Measurements from ENCODE around the gene OR2T12.
"Not testable (repeated sequence)": the region's sequence is repeated elsewhere in the genome, so short reads cannot be mapped to it uniquely, and the experiment has no call there.

OR2T12 gene

GRCh38 chr1:248303324-248303723 is at the start of gene OR2T12:
Gene OR2T12 (minus strand): TSS chr1:248303424. CDS start chr1:248295578, 7,846 bp downstream.
- DNase-seq: no peak

GRCh38 chr1:248348475-248348874 is 45.3 kb upstream of the OR2T12 start, which contains the start of gene OR14C36:
Gene OR14C36 (plus strand): TSS chr1:248348775. CDS start chr1:248348775, 0 bp downstream.
- no peak for DNase-seq

- no peak for DNase-seq
Measured at GRCh38 chr1:248343451-248343850, 40.2 kb upstream of the OR2T12 start.

- no peak for DNase-seq
Measured at GRCh38 chr1:248324468-248324867, 21.2 kb upstream of the OR2T12 start, which contains the start of gene OR2M7. Gene OR2M7 (minus strand): TSS chr1:248324568. CDS start chr1:248324568, 0 bp downstream.

- DNase-seq: no peak
Measured at GRCh38 chr1:248316796-248317195, 13.6 kb upstream of the OR2T12 start.

- not testable (repeated sequence) for DNase-seq
Measured at GRCh38 chr1:248306740-248307139, 3.5 kb upstream of the OR2T12 start.

- no peak for DNase-seq
Measured at GRCh38 chr1:248306103-248306502, 2.9 kb upstream of the OR2T12 start.

- DNase-seq: not testable (repeated sequence)
Measured at GRCh38 chr1:248305672-248306071, 2.4 kb upstream of the OR2T12 start.

GRCh38 chr1:248288391-248288790 is 14.8 kb downstream of the OR2T12 start:
- DNase-seq: no peak

GRCh38 chr1:248277876-248278275 is 25.3 kb downstream of the OR2T12 start, which contains the start of gene OR2T33:
Gene OR2T33 (minus strand): TSS chr1:248277976. CDS start chr1:248273814, 4,162 bp downstream.
- DNase-seq: no peak

- not testable (repeated sequence) for DNase-seq
Measured at GRCh38 chr1:248273225-248273624, 30.0 kb downstream of the OR2T12 start.

GRCh38 chr1:248268178-248268577 is 35.0 kb downstream of the OR2T12 start:
- DNase-seq: no peak

- DNase-seq: not testable (repeated sequence)
Measured at GRCh38 chr1:248259309-248259708, 43.9 kb downstream of the OR2T12 start.

GRCh38 chr1:248243204-248243603 is 60.0 kb downstream of the OR2T12 start:
- DNase-seq: no peak
